B cell (primary cell): Measurements from ENCODE around the gene STARD10.

ENCODE experiments used
- CTCF ChIP-seq: fragments of 200-600 bp; IDR thresholded peaks from one replicate; pipeline ENCODE4 v1.8.0; 2022; ENCODE audit warnings: antibody characterized with exemption, mild to moderate bottlenecking
- EZH2 ChIP-seq: IDR thresholded peaks from 2 replicates; pipeline ENCODE4 v1.6.1; 2012; ENCODE audit warnings: borderline replicate concordance, low read depth, mild to moderate bottlenecking, moderate library complexity, low read length; ENCODE audit not compliant: insufficient read depth, poor library complexity, severe bottlenecking

GRCh38 chr11:72712168-72712751 is 81.6 kb downstream of the STARD10 start:
- no peak for TF ChIP-seq CTCF
- no peak for TF ChIP-seq EZH2
